NCI-H1694 (cell line): ENCODE results near the gene MED31.
A peak's percentile ranks its signal among the peaks of the same experiment; 100 is the strongest.
"Not testable (repeated sequence)": the region's sequence is repeated elsewhere in the genome, so short reads cannot be mapped to it uniquely, and the experiment has no call there.

Source experiments
- DNase-seq: peaks from one replicate; lab custom pipeline; 2025; lab: John Stamatoyannopoulos, UW

Gene MED31

GRCh38 chr17:6651354-6651918, at the start of gene MED31, which contains the start of gene C17orf100:
Gene MED31, minus strand, starts transcription at chr17:6651605. Its CDS starts 77 bp downstream, at chr17:6651528.
Gene C17orf100, plus strand, starts transcription at chr17:6651762. Its CDS starts 152 bp downstream, at chr17:6651914.
- DNase-seq, result peak; percentile 88

GRCh38 chr17:6700948-6701307, 49.5 kb upstream of the MED31 start:
- no peak for DNase-seq

GRCh38 chr17:6699997-6700947, 48.9 kb upstream of the MED31 start:
- DNase-seq, result no peak

- no peak for DNase-seq
Measured at GRCh38 chr17:6698004-6698403, 46.6 kb upstream of the MED31 start.

GRCh38 chr17:6696906-6697305, 45.5 kb upstream of the MED31 start:
- no peak for DNase-seq

- DNase-seq, result no peak
Measured at GRCh38 chr17:6695565-6695964, 44.2 kb upstream of the MED31 start.

- no peak for DNase-seq
Measured at GRCh38 chr17:6695051-6695450, 43.6 kb upstream of the MED31 start.

GRCh38 chr17:6691958-6692357, 40.6 kb upstream of the MED31 start:
- not testable (repeated sequence) for DNase-seq

- DNase-seq, result no peak
Measured at GRCh38 chr17:6691546-6691945, 40.1 kb upstream of the MED31 start.

- DNase-seq, result no peak
Measured at GRCh38 chr17:6690641-6691040, 39.2 kb upstream of the MED31 start.

- no peak for DNase-seq
Measured at GRCh38 chr17:6688944-6689343, 37.5 kb upstream of the MED31 start.

GRCh38 chr17:6686026-6686425, 34.6 kb upstream of the MED31 start:
- no peak for DNase-seq

- no peak for DNase-seq
Measured at GRCh38 chr17:6684881-6685767, 33.7 kb upstream of the MED31 start.

GRCh38 chr17:6684460-6684783, 33.0 kb upstream of the MED31 start:
- DNase-seq, result no peak

- no peak for DNase-seq
Measured at GRCh38 chr17:6683730-6684459, 32.5 kb upstream of the MED31 start.

- no peak for DNase-seq
Measured at GRCh38 chr17:6683081-6683684, 31.8 kb upstream of the MED31 start.

- no peak for DNase-seq
Measured at GRCh38 chr17:6682339-6682738, 30.9 kb upstream of the MED31 start.

- DNase-seq, result no peak
Measured at GRCh38 chr17:6681671-6682070, 30.3 kb upstream of the MED31 start.

- no peak for DNase-seq
Measured at GRCh38 chr17:6681176-6681575, 29.8 kb upstream of the MED31 start.

GRCh38 chr17:6679241-6679640, 27.8 kb upstream of the MED31 start:
- DNase-seq, result no peak

GRCh38 chr17:6677946-6678345, 26.5 kb upstream of the MED31 start:
- no peak for DNase-seq
